HG03575 (cell line): ENCODE results near the gene AP1S1.
"Not testable (repeated sequence)": the region's sequence is repeated elsewhere in the genome, so short reads cannot be mapped to it uniquely, and the experiment has no call there.

Experiments
- ATAC-seq: cut with Tn5 transposase; IDR thresholded peaks from one replicate; pipeline ENCODE4 v1.9.1; 2021; ENCODE audit not compliant: unreplicated experiment, insufficient number of reproducible peaks, low FRiP score; ENCODE audit errors: extremely low read depth

AP1S1 gene

DNA sequence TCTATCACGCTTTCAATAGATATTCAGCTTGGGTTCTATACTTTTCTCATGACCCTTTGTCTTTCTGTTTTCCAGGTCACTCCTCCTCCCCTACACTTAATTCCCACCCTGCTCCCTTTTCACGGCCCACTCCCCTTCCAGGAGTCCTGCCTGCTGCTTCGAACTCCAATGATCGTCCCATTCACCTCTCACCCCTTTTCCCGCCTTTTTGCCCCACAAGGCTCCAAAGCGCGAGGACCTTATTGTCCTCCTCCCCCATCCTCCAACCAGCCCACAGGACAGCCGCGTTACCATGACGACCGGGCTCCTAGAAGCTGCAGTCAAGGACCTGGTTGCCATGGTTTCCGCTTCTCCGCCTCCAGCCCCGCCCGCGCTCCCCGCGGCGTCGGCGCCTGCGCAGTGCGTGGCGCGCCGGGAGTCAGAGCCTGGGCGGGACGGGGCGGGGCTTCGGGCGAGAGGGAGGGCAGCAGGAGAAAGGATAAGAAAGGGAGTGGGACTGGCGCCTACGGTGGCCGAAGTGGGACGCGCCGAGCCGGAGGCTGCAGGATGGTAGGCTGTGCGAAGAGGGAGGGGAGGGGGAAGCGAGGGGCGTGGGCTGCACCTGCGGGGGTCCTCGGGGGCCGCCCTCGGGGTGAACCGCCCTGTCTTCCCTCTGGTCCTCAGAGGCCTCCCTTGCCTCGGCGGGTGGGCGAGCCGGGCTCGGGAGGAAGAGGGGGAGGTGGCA lies at the start of gene AP1S1:
TSS of gene AP1S1 (plus strand) at position 508 of the 724 bp plus-strand sequence. CDS start at position 547, 39 bp downstream.
- no peak for ATAC-seq

DNA sequence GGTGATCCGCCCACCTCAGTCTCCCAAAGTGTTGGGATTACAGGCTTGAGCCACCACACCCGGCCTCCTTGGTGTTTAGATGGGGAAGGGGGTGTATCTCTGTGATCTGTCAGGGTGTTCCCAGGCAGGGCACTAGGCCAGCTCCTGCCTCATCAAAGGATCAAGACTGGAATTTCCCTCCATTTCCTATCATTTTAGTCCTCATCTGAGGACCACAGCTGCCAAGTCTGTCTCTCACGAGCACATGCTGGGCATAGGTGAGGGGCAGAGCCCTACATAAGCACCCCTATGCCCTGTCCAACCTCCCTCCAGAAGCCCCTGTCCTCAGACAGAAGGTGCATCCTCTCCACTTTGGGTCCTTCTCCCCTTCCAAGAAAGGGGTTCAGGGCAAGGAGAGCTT lies 49.5 kb upstream of the AP1S1 start:
- ATAC-seq = no peak

DNA sequence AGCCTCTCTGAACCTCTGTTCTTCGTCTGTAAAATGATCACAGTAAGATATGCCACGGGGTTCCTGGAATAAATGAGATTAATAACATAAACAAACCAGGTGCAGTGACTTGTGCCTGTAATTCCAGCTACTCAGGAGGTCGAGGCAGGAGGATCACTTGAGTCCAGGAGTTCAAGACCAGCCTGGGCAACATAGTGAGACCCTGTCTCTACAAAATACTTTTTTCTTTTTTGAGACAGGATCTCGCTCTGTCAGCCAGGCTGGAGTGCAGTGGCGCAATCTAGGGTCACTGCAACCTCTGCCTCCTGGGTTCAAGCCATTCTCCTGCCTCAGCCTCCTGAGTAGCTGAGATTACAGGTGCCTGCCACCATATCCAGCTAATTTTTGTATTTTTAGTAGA lies 49.0 kb upstream of the AP1S1 start:
- ATAC-seq = not testable (repeated sequence)

DNA sequence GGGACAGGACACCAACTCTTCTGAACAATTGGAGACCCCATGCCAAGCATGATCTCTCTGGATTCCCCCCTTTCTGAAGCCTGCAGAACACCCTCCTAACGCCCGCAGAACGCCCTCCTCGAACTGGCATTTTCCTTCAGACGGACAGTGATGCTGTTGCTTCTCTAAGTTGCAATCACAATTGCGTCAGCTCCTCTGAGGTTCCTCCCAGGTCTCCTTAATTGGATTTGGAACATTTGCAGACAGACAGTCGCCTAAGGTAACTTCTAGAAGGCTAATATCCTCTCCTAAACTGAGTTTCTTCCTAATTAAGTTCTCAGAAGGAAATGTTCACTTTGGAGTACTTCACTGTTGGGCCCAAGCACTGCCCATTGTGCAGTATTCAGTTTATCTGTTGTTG lies 47.9 kb upstream of the AP1S1 start:
- no peak for ATAC-seq

DNA sequence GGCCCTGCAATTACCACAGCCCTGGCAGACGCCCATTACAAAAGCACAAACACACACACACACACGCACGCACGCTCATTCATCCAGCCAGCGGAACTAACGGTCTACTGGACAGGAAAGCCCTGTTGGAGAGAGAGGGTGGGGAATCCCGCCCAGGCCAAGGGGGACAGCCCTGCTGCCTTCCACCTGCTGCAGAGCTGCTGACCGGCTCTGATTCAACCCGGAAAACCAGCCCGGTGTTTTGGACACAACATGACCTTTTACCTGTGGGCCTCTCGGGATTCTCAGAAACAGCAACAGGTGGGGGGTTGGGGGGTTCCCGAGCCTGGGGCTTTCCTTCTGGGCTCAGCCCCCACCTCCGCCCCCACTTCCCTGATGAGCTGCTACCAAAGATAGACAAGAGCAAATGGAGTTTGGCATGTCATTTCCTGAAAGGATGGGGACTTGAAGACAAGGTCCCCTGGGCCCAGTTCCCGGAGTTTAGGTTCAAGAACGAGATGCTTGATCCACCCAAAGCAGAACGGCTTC lies 45.9 kb upstream of the AP1S1 start:
- no peak for ATAC-seq

DNA sequence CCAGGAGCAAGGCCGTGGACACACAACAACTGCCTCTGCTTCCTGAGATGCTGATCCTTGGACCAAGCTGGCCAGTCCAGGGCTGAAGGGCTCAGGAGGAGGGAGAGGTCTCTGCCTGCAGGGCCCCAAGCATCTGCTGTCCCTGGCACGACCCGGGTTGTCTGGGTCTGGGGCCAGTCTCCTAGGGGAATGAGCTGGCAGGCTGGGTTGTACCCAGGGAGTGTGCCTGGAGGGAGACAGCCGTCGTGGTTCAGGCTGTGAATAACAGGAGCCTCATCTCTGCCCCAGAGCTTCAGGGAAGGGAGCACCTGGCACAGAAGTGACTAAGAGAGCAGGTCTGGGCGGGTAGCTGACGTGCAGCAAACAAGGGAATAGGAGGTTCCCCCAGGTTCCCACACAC lies 45.3 kb upstream of the AP1S1 start:
- no peak for ATAC-seq

DNA sequence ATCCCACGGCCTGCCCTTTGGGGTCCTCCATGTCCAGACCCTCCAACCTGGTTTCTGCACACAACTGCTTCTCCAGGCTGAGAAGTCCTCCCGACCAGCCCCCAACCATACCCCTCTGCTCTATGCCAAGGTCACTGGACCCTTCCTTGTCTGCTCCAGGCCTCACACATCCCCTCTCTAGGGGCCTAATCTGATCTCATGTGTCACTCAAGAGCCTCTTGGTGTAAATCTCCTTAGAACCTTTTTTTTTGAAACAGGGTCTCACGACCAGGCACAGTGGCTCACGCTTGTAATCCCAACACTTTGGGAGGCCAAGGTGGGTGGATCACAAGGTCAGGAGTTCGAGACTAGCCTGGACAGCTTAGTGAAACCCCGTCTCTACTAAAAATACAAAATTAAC lies 44.9 kb upstream of the AP1S1 start:
- ATAC-seq = no peak

DNA sequence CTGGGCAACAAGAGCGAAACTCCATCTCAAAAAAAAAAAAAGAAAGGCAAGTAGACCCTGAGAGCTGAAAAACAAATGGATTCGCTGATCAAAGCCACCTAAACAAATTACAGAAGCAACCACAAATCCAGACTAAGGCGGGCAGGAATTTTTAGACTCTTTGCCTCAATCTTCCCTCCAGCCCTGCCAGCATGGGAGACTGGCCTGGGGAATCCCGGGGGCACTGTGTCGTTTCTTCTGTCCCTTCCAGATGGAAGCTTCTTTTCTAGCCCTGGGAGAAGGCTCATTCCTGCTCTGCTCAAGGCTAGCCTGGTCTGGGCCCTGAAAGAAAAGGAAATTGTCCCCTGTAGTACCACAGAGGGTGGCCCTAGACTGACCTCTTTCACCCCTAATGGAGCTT lies 43.0 kb upstream of the AP1S1 start:
- ATAC-seq = no peak

DNA sequence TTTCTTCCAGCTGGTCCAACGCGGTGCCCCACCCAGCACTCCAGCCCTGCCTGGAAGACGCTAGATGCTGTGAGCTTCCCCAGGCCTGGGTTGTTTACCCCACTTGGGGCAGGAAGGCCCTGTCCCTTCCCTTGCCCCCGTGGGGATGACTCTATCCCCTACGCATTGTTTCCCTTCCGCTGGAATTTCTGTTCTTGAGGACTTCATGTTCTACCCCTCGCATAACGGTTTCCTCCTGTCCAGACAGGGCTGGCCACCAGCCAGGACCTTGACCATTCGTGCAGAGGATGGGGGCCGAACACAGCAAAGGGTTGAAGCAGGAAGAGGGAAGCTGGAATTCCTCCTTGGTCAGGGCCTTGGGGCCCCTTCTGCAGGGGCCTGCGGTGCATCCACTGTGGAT lies 42.0 kb upstream of the AP1S1 start:
- ATAC-seq = no peak

DNA sequence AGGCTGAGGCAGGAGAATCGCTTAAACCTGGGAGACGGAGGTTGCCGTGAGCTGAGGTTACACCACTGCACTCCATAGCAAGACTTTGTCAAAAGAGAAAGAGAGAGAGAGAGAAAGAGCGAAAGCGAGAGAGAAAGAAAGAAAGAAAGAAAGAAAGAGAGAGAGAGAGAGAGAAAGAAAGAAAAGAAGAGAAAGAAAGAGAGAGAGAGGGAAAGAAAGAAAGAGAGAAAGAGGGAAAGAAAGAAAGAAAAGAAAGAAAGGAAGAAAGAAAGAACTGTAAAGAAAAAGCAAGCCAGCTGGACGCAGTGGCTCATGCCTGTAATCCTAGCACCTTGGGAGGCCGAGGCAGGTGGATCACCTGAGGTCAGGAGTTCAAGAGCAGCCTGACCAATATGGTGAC lies 41.1 kb upstream of the AP1S1 start:
- ATAC-seq = not testable (repeated sequence)

DNA sequence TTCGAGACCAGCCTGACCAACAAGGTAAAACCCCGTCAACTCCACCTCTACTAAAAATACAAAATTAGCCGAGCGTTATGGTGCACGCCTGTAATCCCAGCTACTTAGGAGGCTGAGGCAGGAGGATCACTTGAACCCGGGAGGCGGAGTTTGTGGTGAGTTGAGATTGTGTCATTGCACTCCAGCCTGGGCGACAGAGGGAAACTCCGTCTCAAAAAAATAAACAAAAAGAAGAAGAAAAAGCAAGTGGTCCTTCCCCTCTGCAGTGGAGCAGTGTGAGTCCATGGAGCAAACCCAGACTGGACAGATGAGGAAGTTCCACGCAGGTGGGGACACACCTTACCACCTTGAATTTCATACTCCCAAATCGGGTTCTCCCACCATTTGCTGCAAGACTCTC lies 40.4 kb upstream of the AP1S1 start:
- ATAC-seq = no peak

DNA sequence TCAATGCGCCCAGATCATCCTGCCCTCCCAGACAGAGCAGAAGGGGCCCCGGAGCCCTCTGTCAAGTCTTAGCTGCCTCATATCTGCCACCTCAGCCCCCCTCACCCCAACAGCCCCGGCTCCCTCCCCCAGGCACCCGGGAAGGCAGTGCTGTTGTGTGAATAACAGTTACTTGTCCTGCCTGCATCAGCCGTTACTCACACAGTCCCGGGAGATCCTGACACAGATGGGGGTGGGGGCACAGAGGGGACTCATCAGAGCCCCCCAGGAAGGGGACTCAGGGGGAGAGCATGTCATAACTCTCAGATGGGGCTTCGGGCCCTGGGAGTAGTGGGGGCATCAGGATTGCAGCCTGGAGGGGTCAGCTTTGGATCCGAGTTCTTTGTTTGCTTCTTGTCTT lies 39.8 kb upstream of the AP1S1 start:
- ATAC-seq = no peak

DNA sequence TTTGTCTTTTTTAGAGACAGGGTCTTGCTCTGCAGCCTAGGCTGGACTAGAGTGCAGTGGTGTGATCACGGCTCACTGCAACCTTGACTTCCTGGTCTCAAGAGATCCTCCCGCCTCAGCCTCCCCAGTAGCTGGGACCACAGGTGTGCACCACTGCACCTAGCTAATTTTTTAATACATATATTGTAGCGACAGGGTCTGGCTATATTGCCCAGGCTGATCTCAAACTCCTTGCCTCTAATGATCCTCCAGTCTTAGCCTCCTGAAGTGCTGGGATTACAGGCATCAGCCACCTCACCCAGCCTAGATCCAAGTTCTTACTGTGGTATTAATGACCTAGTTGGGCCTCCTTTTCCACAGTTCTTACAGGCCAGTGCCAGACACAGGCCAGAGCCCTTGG lies 39.1 kb upstream of the AP1S1 start:
- ATAC-seq = no peak

DNA sequence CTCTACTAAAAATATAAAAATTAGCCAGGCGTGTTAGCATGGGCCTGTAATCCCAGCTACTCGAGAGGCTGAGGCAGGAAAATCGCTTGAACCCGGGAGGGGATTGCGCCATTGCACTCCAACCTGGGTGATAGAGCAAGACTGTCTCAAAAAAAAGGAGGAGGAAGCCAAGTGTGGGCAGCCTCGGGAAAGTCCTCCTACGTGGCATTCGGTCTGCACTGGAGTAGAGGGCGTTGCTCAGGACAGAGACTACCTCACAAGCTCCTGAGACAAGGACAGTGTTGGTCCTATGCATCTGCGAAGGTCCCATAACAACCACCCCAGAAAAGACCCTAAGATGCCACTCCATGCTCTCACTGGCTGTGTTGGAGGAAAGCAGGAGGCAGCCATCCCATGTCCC lies 37.4 kb upstream of the AP1S1 start:
- no peak for ATAC-seq

DNA sequence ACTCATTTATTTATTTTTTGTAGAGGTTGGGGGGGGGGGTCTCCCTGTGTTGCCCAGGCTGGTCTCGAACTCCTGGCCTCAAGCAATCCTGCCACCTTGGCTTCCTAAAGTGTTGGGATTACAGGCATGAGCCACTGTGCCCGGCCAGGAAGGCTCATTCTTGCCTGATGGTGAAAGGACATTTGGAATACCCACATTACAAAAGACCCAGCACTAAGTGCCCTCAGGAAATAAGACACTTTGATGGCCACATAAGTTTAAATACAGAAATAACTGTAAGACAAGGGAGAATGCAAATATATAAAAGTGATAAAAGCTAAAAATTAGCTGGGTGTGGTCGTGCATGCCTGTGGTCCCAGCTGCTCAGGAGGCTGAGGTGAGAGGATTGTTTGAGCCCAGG lies 35.4 kb upstream of the AP1S1 start:
- ATAC-seq = no peak

DNA sequence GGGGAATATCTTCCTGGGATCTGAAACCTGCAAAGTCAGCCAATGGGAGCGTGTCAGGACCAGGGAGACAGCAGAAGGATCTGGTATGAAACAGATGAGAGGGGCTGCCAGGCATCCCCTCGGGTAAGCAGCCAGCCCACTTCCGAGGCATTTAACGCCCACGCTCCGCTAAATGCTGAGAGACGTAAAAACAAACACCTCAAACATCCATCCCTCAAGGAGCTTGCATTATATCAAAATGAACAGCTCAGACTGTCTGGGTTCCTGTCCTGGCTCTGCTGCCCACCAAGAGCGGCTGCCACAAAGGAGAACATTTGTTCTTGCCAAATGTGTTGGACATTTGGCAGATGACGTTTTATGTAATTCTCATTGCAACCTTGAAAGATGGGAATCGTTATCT lies 34.4 kb upstream of the AP1S1 start:
- ATAC-seq = no peak

DNA sequence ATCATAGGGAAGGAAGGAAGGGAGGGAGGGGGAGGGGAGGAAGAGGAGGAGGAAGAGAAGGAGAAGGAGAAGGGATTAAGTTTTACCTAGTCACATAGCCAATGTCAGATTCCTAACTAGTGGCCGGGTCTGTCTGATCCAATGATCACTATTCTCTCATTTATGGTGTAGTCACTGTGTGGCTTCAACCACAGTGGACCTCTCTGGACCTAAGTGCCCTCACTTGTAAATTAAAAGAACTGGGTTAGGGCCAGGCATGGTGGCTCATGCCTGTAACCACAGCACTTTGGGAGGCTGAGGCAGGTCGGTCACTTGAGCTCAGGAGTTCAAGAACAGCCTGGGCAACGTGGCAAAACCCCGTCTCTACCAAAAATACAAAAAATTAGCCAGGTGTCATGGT lies 34.0 kb upstream of the AP1S1 start:
- ATAC-seq = no peak

DNA sequence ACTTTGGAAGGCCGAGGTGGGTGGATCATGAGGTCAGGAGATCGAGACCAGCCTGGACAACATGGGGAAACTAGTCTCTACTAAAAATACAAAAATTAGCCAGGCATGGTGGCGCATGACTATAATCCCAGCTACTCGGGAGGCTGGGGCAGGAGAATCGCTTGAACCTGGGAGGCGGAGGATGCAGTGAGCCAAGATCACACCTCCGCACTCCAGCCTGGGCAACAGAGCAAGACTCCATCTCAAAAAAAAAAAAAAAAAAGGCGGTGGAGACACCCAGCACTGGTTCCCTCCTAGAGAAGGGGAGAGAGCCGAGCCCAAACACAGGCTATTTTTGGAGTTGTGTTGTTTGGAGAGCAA lies 32.7 kb upstream of the AP1S1 start:
- ATAC-seq = not testable (repeated sequence)

DNA sequence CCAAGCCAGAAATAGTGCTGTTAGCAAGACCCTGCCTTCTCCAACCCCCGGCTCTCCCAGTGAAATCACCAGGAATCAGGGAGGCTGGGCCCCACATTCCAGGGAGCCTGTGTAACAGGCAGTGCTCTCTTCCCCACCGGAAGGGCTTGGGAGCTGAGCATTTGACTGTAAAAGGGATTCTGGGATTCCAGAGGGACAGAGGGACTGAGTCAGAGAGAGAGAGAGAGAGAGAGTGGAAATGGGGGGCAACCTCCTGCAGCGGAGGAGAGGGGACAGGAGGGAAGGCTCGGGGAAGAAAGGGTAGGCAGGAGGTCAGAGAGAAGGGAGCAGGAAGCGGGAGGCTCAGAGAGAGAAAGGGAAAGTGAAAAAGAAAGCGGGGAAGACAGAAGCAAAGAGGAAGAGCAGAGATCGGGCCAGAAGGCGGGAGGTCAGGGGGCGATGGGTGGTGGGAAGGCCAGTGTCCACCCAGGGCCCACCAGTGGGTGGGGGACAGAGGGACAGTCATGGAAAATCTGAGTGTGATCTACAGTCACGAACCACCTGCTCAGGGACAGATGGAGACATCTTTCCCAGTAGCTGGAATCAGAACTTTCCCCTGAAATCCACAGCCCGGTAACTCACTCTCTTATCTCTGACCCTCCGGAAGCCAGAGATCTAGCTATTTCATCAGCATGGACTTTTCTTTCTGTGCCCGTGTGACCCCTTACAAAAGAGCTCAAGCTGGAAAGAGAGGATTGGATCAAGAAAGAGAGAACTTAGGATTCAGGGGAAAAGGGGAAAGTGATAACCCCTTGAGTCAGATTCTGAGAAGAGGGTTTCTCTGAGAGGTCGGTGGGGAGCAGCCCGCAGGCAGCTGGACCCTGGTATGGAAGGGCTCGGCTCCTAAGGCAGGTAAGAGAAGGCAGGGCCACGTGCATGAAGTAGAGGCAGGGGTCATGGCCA lies 32.0 kb upstream of the AP1S1 start:
- ATAC-seq = no peak
